Activated T-cell treated with anti-CD3 and anti-CD28 coated beads for 24 hours (primary cell): ENCODE measurements around the gene EPHA8.

Source experiments
- DNase-seq: peaks from one replicate; pipeline ENCODE4 v3.0.0-alpha.2; 2020; ENCODE audit warnings: low read depth

The EPHA8 gene

DNA sequence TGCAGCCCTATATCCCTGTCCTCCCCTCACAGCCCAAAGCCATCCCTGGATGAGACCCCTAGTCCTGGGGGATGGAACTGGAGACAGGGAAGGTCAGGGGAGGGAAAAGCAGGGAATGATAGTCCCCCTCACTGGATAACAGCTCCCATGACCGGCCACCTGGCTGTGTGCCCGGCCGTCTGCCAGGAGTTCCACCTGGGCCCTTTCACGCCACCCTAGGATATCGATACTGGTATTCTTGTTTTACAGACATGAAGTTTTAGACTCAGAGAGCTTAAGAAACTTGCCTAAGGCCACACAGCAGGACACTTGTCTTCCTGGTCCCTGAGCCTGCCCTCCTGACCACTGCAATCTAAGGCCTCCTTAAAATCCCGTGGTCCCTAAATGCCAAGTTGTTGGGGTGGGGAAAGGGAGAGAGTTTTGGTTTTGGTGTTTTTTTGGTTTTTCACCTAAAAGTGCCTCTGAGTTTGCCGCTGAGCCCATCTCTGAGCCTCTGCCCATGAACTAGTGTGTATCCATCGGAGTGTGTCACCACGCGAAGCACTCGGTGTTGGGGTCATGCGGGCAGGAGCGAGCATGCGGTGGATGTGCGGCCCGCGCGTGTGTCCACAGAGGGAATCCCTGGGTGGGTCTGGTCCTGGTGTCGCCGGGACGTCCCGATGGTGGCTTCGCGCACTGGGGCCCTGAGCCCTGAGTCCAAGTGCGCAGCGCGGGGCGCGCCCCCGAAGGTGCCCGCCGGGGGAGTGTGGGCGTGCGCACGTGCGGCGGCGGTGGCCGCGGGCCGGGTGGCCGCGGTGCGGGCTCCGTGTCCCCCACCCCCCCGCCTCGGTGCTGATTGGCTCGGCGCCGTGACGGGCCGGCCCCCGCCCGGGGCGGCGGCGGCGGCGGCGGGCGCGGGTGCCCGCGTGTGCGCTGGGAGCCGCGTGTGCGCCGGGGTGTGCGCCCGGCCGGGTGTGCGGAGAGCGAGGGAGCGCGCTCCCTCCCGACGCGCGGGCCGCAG, at the start of gene EPHA8:
Gene EPHA8 (plus strand): TSS at position 906 of the 1,000 bp plus-strand sequence. CDS start 147 bp downstream, outside the sequence.
- no peak for DNase-seq

DNA sequence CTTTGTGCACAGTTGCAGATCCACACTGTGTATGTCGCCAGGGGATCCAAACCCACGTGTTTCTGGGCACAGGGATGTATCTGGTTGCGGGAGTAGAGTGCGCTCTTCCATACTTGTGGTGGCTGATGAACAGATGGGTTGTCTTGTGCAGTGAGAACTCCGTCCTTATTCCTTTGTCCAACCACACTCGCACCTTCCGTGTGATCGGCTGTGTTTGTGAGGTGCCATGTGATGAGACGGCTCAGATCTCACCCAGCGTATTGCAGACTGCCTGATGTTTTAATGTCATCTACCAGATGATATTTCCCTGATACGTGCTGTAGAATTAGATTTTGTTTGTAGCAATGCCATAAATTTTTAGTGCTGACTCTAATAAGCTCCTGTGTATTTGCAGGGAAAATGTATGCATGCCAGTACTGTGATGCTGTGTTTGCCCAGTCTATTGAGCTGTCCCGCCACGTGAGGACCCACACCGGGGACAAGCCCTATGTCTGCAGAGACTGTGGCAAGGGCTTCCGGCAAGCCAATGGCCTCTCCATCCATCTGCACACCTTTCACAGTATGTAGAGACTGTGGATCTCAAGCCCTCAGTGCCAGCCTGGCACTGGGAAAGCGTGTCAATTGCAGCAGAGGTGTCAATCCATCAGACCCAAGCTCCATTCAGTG, 46.2 kb upstream of the EPHA8 start:
- DNase-seq, result no peak

DNA sequence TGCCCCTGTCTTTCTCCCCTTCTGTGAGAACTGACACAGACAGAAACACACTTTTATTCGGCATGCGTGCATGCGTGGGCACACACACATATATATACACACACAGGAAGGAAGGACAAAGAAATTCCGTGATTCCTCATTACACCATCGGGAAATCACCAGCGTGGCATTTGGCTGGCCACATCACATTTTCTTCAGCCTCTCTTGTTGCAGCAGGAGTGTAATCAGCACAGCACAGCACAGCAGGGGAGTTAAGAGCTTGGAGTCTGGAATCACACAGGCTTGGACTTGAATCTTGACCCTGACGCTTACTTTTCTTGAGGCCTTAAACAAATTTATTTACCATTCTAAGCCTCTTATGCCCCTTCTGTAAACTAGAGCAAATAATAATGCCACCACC, 45.3 kb upstream of the EPHA8 start:
- no peak for DNase-seq

DNA sequence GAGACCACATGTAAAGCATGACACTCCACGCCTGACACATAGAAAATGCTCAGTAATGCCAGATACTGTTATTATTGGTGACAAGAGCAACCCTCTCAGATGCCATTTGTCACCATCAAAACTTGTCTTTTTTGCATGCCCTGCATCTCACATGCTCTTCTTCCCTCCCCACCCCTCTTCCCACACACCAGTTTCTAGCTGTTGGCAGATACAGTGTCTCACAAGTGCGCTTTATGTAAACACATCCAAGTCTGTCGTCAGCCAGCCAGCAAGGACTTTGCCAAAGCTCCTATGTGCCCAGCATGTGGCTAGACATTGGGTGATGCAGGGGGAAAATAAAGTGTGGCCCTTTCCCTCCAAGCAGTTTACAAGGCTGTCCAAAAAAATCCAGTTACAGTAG, 44.9 kb upstream of the EPHA8 start:
- no peak for DNase-seq

DNA sequence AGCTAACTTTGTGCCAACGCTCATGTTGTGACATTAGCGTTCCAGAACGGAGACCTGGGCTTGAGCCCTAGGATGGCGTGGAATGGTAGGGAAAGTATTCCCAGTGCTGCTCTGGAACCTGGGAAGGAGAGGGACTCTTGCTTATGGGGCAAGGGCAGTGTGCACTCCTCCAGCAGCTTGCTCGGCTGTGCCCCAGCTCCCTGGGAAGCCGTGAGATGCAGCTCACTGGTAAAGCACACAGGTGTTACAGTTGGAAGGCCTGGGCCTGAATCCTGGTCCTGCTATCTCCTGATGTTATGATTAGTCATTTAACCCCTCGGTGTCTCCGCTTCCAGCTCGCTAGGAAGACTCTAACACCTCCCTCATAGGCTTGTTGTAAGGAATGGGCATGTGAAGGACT, 42.4 kb upstream of the EPHA8 start:
- no peak for DNase-seq

DNA sequence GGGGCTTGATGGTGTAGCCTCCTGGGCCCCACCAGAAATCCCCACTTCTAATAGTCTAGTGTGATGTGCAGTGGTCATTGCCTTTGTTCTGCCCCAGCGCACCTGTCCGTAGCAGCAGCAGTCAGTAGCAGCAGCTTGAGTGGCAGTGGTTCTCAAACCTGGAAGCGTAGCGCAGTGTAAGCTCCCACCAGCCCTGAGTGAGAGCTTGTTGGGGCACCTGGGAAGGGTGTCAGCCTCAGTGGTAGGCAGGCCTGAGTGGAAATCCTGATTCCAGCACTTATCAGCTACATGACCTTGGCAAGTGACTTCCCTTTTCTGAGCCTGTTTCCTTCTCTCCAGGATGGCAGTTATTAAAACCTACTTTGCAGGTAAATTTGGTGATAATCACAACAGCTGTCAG, 41.6 kb upstream of the EPHA8 start:
- no peak for DNase-seq

DNA sequence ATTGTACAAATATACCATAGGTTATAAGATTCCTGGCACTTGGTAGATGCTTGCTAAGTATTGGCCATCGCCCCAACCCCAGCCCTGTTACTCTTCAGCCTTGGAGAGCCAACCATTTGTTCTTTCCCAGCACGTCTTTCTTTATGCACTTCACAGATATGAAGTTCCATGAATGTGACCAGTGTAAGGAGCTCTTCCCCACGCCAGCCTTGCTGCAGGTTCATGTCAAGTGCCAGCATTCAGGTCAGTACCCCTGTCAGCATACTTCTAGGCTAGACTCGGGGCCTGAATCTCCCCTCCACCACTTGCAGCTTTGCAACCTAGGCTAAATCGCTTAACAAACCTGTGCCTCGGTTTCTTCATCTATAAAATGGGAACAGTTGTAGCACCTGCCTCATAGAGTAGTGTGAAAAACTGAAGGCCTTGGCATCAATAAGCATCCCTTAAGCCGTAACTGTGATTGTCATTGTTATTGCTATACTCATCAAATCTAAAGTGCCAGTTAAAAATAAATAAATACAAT, 41.0 kb upstream of the EPHA8 start:
- DNase-seq, result no peak

DNA sequence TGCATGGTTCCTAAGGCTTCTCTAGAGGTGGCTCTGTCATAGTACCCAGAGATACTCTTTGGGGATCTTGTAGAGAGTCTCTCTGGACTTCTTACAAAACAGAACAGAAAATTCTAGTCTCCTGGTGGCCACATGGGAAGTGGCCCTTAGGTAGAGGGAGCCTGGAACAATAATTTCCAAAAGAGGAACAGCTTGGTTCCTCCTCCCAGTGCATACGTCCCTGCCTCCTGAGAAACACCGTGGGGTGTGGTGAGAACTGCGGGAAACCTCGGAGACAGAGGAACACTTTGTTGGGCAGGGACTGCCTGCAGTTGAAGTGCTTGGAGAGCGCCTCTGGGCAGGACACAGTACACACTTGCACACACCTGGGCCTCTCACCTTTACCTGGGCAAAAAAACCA, 38.8 kb upstream of the EPHA8 start:
- no peak for DNase-seq

DNA sequence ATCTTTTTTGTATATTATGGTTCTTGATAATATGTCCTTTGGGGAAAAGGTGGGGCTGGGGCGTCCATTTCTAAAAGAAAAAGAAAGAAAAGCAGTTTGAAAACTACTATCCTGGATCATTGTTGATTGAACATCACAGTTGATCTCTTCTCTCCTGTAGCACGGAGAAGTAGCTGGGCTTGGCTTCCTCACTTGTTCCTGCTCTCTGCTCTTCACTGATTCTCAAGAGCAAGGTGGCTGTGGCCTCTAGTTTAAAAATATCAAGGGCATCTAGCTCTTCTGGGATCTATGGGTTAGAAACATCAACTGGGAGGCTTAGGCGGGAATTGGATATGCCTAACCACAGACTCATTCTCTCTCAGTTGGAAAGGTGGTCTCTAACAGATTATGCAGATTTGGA, 38.1 kb upstream of the EPHA8 start:
- DNase-seq, result no peak

DNA sequence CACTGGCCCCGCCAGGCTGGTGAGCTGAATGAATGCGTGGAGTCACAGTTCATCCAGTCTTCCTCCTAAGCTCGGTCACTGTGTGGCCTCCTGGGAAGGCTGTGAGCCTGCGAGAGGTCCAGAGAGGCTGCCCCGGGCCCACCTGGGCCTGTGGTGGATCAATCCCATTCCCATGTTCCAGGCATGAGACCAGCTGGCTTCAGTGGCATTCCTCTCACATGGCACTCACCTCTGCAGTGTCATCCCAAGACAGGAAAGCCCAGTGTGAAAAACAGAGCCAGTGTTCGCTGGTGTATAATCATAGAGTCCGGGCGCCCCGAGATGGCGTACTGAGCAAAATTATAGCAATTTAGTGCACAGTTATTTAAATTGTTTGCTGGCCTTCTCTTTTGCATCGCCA, 37.6 kb upstream of the EPHA8 start:
- no peak for DNase-seq

DNA sequence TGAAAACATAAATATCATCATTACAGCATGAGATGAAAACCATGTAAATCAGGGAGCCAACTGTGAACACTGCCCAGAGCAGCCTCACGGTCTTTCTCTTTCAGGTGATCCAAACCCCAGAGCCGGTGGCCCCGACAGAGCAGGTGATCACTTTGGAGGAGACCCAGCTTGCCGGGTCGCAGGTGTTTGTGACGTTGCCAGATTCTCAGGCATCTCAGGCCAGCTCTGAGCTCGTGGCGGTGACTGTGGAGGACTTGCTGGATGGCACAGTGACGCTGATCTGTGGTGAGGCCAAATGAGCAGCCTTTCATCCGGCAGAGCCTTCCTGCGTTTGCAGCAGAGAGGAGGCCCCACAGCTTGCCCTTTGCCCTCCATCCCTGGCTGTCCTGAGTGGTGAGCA, 37.2 kb upstream of the EPHA8 start:
- no peak for DNase-seq

DNA sequence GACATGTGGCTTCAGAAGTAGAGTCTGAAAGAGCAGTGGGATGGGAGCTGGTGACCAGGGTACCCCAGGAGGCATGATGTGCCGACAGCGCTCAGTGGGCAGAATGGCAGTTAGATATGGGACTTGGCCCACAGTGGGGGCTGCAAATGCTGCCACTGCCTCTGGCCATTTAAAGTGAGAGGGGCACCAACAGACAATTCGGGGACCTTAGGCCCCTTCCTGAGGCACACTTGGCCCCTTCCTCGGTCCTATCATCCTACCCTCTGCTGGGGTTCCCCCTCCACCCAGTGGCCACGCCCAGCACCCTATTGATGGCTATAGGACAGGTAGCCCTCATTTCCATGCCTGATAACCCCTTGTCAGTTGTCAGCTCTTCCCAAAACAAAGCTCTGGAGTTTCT, 36.6 kb upstream of the EPHA8 start:
- DNase-seq, result no peak

DNA sequence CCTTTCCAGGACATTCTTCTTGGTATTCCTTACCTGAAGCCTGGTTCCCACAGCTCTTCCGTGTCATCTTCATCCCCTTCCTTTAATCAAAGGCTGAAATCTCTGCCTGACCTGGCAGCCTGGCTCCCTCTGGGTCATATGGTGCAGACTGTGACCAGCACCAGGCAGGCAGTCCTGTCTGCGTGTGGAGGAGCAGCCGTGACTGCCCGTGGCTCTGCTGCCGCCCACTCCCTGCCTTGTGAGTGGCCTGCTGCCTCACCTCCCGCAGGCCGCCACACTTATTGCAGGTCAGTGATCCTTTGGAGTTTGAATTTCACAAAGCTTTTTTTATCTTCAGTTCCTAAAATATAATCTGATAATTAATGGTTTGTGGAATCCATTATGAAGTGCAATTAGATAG, 36.2 kb upstream of the EPHA8 start:
- DNase-seq, result no peak

DNA sequence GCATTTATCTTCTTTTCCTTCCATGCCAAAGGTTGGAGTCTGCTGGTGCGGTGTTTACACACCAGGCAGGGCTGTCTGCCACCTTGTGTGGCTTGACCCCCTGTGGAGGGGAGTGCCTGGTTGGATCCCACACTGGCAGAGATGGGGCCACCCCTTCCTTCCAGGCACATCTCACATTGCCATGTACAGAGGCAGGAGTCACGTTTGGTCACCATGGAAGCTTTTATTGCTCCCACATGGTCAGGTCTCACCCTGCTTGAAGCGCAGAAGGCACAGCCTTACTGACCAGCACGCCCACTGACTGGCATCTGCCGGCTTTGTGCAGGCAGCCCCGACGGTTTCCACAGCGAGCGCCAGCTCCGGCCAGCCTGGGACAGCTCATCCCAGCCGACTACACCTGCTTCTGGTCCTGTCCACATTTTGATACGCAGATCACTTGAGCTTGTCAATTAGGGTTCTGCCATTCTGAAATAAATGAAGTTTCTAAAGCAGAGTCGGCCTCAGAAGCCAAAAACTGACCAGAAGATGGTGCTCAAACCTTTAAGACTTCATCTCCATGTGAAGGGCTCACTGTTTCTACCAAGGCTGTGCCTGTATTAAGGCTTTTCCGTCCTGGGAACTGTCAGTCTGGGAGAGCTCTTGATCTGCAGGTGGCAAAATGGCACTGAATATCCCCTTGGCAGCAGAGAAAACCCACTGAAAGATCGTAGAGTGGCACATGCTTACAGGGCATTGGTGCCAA, 35.6 kb upstream of the EPHA8 start:
- no peak for DNase-seq

DNA sequence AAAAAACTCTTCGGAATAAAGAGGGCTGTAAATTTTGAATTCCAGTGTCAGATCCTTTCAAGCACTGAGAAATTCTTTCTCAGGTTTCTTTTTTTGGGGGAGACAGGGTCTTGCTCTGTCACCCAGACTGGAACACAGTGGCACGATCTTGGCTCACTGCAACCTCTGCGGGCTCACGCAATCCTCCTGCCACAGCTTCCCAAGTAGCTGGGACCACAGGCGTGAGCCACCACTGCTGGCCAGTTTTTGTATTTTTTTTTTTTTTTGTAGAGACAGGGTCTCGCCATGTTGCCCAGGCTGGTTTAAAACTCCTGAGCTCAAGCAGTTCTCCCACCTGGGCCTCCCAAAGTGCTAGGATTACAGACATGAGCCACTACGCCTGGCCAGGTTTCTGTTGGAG, 34.8 kb upstream of the EPHA8 start:
- no peak for DNase-seq

DNA sequence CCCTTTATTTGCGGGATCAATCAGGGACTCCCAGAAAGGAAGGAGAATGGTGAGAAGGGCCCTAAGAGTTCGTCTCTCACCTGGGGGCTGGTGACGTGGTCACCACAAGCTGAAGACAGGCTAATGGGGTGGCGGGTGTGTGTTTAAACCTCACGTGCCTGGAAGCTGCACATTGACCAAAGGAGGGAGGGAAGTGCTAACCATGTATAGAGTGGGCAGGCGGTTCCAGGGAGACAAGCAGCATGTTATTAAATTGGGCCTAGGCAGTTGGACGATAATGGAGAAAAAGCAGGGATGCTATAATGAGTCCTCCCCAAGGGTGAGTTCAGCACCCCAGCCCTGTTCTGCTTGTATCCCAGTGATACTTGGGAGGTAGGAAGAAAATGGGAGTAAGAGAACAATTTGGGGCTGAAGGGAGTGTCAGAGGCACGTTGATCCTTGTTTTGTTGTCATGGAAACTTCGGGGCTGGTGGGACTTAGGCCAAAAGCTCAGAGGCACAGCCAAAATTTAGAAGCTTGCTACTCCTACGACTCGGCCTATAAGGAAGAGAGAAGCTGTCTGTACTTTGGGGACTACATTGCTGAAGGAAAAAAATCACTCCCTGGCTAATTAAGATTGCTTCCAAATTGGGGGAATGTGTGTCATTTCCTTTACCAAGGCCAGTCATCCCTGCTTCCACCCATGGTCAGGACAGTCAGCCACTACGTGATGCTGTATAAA, 33.2 kb upstream of the EPHA8 start:
- no peak for DNase-seq

DNA sequence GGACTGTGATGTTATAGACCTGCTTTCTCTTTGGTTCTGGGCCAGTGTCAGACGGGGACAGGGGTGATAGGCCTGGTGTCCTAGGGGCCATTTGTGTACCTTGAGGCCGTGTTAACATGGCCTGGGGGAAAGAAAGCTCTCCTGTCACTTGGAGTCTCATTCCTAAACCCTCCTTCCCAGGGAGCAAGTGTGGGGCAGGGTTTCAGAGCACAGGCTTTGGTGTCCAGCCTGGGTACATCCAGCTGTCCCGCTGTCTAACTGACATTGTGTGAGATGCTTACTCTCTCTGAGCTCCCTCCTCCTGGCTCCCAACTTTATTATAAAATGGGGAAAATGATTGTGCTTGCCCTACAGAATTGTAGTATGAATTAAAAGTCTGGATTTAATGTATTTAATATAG, 32.6 kb upstream of the EPHA8 start:
- no peak for DNase-seq

DNA sequence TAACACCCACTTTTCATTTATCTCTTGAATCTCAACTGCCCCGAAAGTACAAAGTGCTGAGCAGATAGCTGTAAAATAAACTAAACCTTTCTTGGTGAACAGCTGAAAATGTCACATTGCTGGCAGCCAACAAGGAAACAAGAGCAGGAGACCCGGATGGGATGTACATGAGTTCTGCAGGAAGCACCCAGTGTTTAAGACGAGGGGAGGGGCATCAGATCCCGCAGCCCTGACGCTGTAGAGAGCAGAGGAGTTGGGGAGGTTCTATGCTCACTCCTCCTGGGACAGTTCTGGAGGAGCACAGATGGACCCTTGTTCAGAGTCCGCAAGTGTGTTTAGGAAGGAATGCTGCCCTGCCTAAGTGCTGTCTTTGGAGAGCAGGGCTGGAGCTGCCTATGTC, 32.0 kb upstream of the EPHA8 start:
- DNase-seq, result no peak

DNA sequence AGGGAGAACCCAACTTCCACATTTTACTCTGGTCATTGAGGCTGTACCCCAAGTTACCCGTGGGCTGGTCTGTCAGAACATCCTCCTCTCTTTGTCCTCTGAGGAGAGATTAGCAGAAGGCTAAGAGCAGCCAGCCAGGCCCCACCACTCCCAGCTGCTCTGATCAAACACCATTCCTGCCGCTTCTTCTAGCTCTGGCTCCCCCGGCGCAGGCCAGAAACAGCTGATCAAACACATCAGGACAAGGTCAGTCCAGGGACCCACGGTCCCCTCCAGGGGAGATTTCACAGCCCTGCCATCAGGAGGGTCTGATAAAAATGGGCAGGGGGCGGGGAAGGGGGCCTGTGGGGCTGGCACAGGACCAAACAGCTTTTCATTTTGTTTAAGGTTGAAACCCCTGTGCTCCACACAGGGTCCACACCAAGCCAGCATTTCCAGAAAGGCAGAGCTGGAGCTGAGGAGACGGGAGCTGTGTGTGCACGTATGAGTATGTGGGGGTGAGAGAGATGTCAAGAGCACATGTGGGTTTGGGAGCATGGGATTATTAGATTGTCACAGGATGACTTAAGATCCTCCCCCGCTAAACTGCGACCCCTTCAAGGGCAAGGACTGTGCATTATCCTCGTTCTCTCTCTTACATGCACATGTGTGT, 29.9 kb upstream of the EPHA8 start:
- no peak for DNase-seq

DNA sequence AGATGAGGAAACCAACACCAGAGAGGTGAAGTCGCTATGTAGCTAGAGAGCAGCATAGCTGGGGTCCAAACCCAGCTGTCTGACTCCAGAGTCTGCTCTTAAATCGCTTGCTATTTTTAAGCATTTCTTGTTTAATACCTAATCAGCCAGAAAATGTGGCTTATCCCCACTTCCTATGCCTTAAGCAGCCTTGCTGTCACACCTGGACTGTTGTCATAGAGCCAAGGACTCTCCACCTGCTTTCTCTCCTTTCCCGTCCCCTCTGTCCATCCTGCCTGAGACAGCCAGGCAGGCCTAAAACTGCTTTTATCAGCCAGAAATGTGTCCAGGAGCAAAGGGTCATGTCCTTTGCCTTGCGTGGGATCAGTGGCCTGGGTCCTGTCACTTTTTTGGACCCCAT, 28.3 kb upstream of the EPHA8 start:
- DNase-seq, result no peak

DNA sequence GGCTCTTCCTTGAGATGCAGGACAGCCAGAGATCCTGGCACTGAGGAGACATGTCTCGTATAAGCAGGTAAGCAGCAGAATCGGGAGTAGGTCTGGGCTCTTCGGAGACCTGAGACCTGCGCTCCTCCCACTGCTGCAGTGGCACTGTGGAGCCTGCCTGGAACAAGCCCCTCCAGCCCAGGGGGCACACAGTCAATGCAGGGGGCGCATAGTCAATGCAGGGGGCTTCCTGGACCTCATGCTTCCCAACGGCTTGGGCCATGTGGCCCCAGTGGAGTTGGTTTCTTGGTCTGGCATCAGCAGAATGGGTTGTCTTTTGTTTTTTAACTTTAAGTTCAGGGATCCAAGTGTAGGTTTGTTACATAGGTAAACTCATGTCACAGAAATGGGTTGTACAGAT, 27.9 kb upstream of the EPHA8 start:
- no peak for DNase-seq
